ENCODE data around the gene COL4A1.

COL4A1 gene

DNA sequence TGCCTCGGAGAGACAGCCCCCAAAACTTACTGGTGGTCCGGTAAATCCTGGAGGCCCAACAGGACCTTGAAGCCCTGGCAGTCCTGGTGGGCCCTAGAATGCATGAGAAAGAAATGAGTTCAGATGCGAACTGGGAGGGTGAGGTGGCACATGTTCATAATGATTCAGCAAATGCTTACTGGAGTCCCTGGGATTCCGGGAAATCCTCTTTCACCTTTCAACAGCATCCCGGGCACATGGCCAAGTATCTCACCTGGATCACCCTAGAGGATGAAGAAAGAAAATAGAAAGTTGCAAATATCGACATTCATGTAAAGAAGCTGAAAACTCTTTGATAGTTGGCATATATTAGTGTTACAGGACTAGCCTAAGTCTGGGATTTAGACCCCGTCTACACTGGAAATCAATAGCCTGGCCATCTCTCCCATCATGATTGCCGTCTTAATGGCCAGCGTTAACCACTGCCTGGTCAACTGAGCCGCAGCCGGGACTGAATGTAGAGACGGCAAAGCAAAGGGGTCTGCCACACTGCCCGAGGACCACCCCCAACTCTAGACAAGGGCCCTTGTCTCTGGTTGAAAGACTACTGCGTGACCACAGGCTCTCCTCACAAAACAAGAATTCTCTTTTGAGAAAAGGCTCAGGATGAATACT, 96.9 kb downstream of the COL4A1 start:
- no peak overlapping the region for H3K4me3 ChIP-seq (replicated peaks in 1 of 2; ENCODE audit: low read depth in 2 of 2, low read length in 2 of 2)
- DNase-seq (ENCODE audit: low read depth in 2 of 2), result no peak
- no peak for TF ChIP-seq CTCF (IDR thresholded peaks at IDR 0.05; ENCODE audit: low read depth, low read length)

DNA sequence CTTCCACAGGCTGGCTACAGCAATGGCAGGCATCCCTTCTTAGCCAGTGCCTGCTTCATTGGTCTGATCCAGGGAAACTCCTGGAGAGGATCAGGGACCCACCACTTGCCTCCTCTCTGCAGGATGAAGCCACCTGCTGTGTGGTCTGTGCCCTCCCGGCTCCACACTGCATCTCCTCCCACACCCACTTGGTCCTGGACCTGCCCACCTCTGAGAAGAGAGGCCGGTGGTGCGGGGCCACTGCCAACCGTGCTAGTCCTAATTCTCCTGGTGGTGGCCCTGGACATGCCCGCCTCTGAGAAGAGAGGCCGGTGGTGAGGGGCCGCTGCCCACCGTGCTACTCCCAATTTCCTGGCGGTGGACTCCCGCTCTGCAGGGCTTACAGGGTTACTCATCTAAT, 98.8 kb downstream of the COL4A1 start:
- H3K4me3 ChIP-seq (replicated peaks in 1 of 2; ENCODE audit: low read depth in 2 of 2, low read length in 2 of 2), result no peak overlapping the region
- no peak for DNase-seq (ENCODE audit: low read depth in 2 of 2)
- no peak for TF ChIP-seq CTCF (IDR thresholded peaks at IDR 0.05; ENCODE audit: low read depth, low read length)

GRCh38 chr13:110206996-110207395, 100.0 kb downstream of the COL4A1 start:
- H3K4me3 ChIP-seq (replicated peaks in 1 of 2; ENCODE audit: low read depth in 2 of 2, low read length in 2 of 2), result no peak overlapping the region
- no peak for TF ChIP-seq CTCF (IDR thresholded peaks at IDR 0.05; ENCODE audit: low read depth, low read length)
- DNase-seq (ENCODE audit: low read depth in 2 of 2), result no peak

- no peak overlapping the region for H3K4me3 ChIP-seq (replicated peaks in 1 of 2; ENCODE audit: low read depth in 2 of 2, low read length in 2 of 2)
- DNase-seq (ENCODE audit: low read depth in 2 of 2), result no peak
- TF ChIP-seq CTCF (IDR thresholded peaks at IDR 0.05; ENCODE audit: low read depth, low read length), result no peak
These were observed 100.8 kb downstream of the COL4A1 start for GRCh38 chr13:110206185-110206584.

DNA sequence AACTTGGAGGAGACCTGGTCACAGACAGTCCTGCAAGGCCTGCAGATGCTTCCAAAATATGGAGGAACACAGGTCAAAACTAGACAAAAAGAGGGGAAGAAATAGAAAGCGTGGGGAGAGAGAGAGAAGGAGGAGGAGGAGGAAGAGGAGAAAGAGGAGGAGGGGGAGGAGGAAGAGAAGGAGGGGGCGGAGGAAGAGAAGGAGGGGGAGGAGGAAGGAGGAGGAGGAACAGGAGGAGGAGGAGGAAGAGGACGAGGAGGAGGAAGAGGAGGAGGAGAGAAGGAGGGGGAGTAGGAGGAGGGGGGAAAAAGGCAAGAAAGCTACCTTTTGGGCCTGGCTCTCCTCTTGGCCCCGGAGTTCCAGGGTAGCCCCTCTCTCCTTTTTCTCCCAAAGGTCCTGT, 105.8 kb downstream of the COL4A1 start:
- DNase-seq (ENCODE audit: low read depth in 2 of 2), result no peak
- no peak for TF ChIP-seq CTCF (IDR thresholded peaks at IDR 0.05; ENCODE audit: low read depth, low read length)

DNA sequence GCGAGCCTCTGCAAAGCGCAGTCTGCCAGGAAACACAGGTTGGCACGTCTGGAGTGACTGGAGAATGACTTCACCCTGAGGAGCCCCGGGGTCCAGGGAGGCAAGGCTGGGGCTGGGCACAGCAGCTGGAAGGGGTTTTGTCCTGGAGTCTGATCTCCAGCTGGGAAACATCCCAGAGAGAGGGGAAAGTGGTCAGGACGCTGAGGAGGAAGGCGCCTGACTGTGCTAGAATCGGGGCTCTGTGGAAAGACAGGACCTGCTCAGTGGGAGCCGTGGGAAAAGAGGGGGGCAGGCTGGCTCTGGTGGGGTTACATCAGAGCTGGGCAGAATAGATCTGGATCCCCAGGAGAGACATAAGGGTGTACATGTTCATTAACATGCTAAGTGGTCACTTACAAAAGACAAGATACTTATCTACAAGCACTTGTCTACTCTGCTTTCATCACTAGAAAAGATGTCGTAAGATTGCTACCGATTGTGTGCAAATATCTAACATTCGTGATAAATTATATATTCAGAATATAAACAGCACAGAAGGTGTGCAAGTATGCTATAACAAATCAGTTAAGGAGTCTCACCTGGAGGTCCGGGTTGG, 106.6 kb downstream of the COL4A1 start:
- no peak for TF ChIP-seq CTCF (IDR thresholded peaks at IDR 0.05; ENCODE audit: low read depth, low read length)
- no peak for DNase-seq (ENCODE audit: low read depth in 2 of 2)
- H3K4me3 ChIP-seq (replicated peaks in 1 of 2; ENCODE audit: low read depth in 2 of 2, low read length in 2 of 2), result no peak overlapping the region

More for the DNA sequence above, 105.8 kb downstream of the COL4A1 start:
- no peak overlapping the region for H3K4me3 ChIP-seq (replicated peaks in 1 of 2; ENCODE audit: low read depth in 2 of 2, low read length in 2 of 2)
